CD4-positive, alpha-beta T cell (primary cell): Measurements from ENCODE around the gene DPAGT1. TPM values are rescaled to one million over a fixed set of nuclear protein-coding genes. Genes with fewer than 3 reads are reported as not detected.
A peak's percentile ranks its signal among the peaks of the same experiment; 100 is the strongest.

Source experiments
- ATAC-seq: fragments of 200-7000 bp; cut with Tn5 transposase; one replicate; pipeline ENCODE4 v1.10.0; 2022; ENCODE audit warnings: mild to moderate bottlenecking; ENCODE audit not compliant: poor library complexity
- CTCF ChIA-PET: fragments of 350-600 bp; sonication (Branson Sonifier 250); formaldehyde crosslinking; loops from one replicate; lab custom pipeline; 2021; ENCODE audit warnings: antibody characterized with exemption, inconsistent platforms; lab: Charles Lee
- POLR2A ChIA-PET: fragments of 350-600 bp; sonication (Branson Sonifier 250); formaldehyde crosslinking; loops from one replicate; lab custom pipeline; 2021; ENCODE audit warnings: antibody characterized with exemption, inconsistent platforms; lab: Charles Lee
- DNase-seq, 14 experiments: peaks; one replicate each; pipeline ENCODE4 v3.0.0-alpha.2; 2013 to 2020; ENCODE audit warnings: mixed read lengths in 2 of 14
- H3K27ac ChIP-seq, 2 donors: one replicate each; pipeline versions ENCODE4 v1.5.1 to v1.7.0; 2013; ENCODE audit warnings: low read length in 2 of 2, low read depth in 1 of 2, mild to moderate bottlenecking in 1 of 2
- H3K27me3 ChIP-seq, 2 experiments: 1 replicate in 1 of 2; 2 replicates in 1 of 2; pipeline versions ENCODE4 v1.6.1 to v1.7.0; 2013; ENCODE audit warnings: low read length in 2 of 2, control low read depth in 1 of 2, mild to moderate bottlenecking in 1 of 2, moderate library complexity in 1 of 2; ENCODE audit not compliant: insufficient read depth in 2 of 2, control insufficient read depth in 1 of 2
- H3K36me3 ChIP-seq: one replicate; pipeline ENCODE4 v1.6.1; 2013; ENCODE audit warnings: low read length, control low read depth; ENCODE audit not compliant: insufficient read depth
- H3K4me1 ChIP-seq: one replicate; pipeline ENCODE4 v1.6.1; 2013; ENCODE audit warnings: low read length, control low read depth; ENCODE audit not compliant: insufficient read depth
- H3K4me3 ChIP-seq: one replicate; pipeline ENCODE4 v1.5.1; 2013; ENCODE audit warnings: mild to moderate bottlenecking, low read length, moderate library complexity
- H3K9me3 ChIP-seq, 2 experiments: 1 replicate in 1 of 2; 2 replicates in 1 of 2; pipeline versions ENCODE4 v1.6.1 to v1.7.0; 2013; ENCODE audit warnings: low read length in 2 of 2, mild to moderate bottlenecking in 2 of 2, control low read depth in 1 of 2, moderate library complexity in 1 of 2; ENCODE audit not compliant: control insufficient read depth in 1 of 2, insufficient read depth in 1 of 2
- H3K27ac Mint-ChIP-seq: one replicate; pipeline ENCODE4 v1.8.0; 2020; ENCODE audit warnings: mixed read lengths
- H3K27me3 Mint-ChIP-seq: one replicate; pipeline ENCODE4 v1.8.0; 2021; ENCODE audit warnings: mixed read lengths
- H3K36me3 Mint-ChIP-seq: one replicate; pipeline ENCODE4 v1.8.0; 2021; ENCODE audit warnings: low read depth, mixed read lengths
- H3K4me1 Mint-ChIP-seq: one replicate; pipeline ENCODE4 v1.8.0; 2021; ENCODE audit warnings: low read depth, mixed read lengths
- H3K4me3 Mint-ChIP-seq: one replicate; pipeline ENCODE4 v1.8.0; 2020; ENCODE audit warnings: mild to moderate bottlenecking, mixed read lengths
- H3K9me3 Mint-ChIP-seq: one replicate; pipeline ENCODE4 v1.8.0; 2020; ENCODE audit warnings: mixed read lengths
- intact Hi-C, 2 experiments: fragments of 100-400 bp; cut with DNase I in 1 of 2; cut with micrococcal nuclease in 1 of 2; formaldehyde crosslinking; loops; one replicate each; pipeline versions ENCODE4 v1.15.1 to v1.9.0; 2023 to 2025; cut with DNase I, micrococcal nuclease
- total RNA-seq, 174 experiments: library from RNA in 2 of 174; stranded (reverse) in 2 of 174; gene quantifications; one replicate each; pipeline ENCODE4 v1.2.3 and lab custom pipeline; 2021 to 2026
- TF ChIP-seq, protein P1 (sequence below): fragments of 200-600 bp; IDR thresholded peaks from one replicate; pipeline ENCODE4 v1.8.0; 2022; ENCODE audit warnings: antibody characterized with exemption, mild to moderate bottlenecking

The DPAGT1 gene
- total RNA-seq, 2 experiments from 2014 or later, result 9.5 to 11.7 TPM

DNA sequence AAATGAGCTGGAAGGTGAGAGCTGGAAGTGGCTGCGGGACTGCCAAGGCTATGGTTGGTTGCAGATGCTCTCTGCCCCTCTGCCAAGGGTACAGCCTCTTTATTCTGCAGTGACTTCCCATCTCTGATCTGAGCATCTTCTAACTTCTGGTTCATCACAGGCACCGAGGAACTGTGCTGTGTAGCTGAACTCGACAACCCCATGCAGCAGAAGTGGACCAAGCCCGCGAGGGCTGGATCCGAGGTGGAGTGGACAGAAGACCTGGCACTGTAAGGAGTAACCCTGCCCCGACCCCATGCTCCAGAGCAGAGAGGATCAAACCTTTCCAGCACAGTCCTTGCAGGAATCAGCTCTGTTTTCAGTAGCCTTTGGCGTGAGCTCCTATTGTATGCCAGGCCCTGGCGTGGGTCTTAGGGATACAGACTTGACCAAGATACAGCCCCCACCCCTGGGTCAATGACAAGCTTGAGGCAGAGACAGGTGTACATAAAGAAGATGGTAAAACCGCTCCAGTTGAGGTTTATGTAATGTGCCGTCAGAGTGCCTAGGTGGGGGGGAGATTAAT, 9.8 kb upstream of the DPAGT1 start:
- intact Hi-C loops, result no loop called here
- Mint-ChIP-seq H3K4me1 (peaks cover 51% of the 10 kb centered on the region), H3K36me3 (peaks cover 66% of the 10 kb centered on the region), H3K4me3 (no peak overlapping the region), H3K9me3 (no peaks in the 10 kb centered on the region), H3K27ac (peak overlapping the region; percentile 35), H3K27me3 (no peaks in the 10 kb centered on the region)
- Histone ChIP-seq H3K4me1 (peaks cover 66% of the 10 kb centered on the region), H3K27ac (no peak overlapping the region), H3K4me3 (no peak overlapping the region), H3K27me3 (no peaks in the 10 kb centered on the region), H3K9me3 (no peaks in the 10 kb centered on the region), H3K36me3 (peaks cover 51% of the 10 kb centered on the region)
- TF ChIP-seq, protein P1, sequence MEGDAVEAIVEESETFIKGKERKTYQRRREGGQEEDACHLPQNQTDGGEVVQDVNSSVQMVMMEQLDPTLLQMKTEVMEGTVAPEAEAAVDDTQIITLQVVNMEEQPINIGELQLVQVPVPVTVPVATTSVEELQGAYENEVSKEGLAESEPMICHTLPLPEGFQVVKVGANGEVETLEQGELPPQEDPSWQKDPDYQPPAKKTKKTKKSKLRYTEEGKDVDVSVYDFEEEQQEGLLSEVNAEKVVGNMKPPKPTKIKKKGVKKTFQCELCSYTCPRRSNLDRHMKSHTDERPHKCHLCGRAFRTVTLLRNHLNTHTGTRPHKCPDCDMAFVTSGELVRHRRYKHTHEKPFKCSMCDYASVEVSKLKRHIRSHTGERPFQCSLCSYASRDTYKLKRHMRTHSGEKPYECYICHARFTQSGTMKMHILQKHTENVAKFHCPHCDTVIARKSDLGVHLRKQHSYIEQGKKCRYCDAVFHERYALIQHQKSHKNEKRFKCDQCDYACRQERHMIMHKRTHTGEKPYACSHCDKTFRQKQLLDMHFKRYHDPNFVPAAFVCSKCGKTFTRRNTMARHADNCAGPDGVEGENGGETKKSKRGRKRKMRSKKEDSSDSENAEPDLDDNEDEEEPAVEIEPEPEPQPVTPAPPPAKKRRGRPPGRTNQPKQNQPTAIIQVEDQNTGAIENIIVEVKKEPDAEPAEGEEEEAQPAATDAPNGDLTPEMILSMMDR, result no peak
- DNase-seq (no peak), ATAC-seq (no peak)
- ChIA-PET CTCF (interaction anchor here (1.1 kb wide), 1 partner anchor 12 kb away, joined by 3 read pairs; no protein-coding TSS in a partner anchor), POLR2A (interaction anchor here (1.1 to 3.0 kb wide), 3 partner anchors 9 to 93 kb away, joined by 3 to 13 read pairs (median 12); partner anchors contain the start of genes DPAGT1, HINFP and RPS25)

DNA sequence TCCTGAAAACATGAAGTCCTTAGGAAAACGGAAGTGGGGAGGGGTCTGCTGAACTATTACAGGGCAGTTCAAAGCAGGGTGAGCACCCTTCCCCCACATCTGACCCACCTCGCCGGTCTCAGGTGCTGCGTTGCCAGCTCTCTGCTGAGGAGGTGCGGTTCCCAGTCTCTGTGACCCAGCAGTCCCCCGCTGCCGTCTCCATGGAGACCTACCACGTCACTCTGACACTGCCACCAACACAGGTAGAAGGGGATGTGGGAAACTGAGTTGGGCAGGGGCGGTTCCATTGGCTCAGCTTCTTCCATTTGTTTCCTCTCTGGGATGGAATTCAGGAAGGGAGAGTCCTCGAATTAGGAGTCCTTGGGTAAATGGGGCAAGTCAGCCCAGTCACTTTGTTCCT, 8.8 kb upstream of the DPAGT1 start:
- H3K4me1 ChIP-seq, result peaks cover 59% of the 10 kb centered on the region
- no peak overlapping the region for H3K4me3 ChIP-seq
- H3K27ac ChIP-seq, result peak overlapping the region in 1 of 2 donors; percentile 34
- Mint-ChIP-seq H3K27ac (peak overlapping the region; percentile 32), H3K36me3 (peaks cover 60% of the 10 kb centered on the region), H3K27me3 (no peaks in the 10 kb centered on the region), H3K4me3 (peak overlapping the region; percentile 20), H3K9me3 (no peaks in the 10 kb centered on the region), H3K4me1 (peaks cover 45% of the 10 kb centered on the region)
- intact Hi-C loops, result no loop called here
- peaks cover 45% of the 10 kb centered on the region for H3K36me3 ChIP-seq
- no peaks in the 10 kb centered on the region for H3K9me3 ChIP-seq
- no peaks in the 10 kb centered on the region for H3K27me3 ChIP-seq
- POLR2A ChIA-PET, result interaction anchor here (3.0 kb wide), 1 partner anchor 10 kb away, joined by 12 read pairs; the partner anchor contains the start of gene HINFP
- TF ChIP-seq, protein P1, result no peak
- CTCF ChIA-PET, result no interaction called here
- ATAC-seq, result no peak
- no peak for DNase-seq

DNA sequence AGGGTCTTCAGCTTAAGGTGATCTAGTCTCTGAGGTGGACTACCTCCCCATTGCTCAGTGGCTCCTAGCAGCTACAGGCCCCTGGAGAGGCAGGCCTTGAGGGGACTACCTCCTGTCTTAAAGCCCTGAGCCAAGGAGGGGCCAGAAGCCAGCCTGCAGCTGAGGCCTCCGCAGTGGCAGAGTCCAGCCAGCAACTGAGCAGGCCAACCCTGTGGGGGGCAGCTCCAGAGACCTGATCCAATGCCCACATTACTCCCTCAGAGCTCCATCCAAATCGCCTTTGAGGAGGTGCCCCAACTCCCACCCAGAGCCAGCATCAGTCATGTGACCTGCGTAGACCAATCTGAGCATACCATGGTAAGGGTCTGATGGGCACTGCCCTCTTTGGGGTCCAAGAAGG, 8.2 kb upstream of the DPAGT1 start:
- ATAC-seq (no peak), DNase-seq (no peak)
- Mint-ChIP-seq H3K9me3 (no peaks in the 10 kb centered on the region), H3K4me3 (peak overlapping the region; percentile 81), H3K27ac (peak overlapping the region; percentile 82), H3K4me1 (peaks cover 41% of the 10 kb centered on the region), H3K27me3 (no peaks in the 10 kb centered on the region), H3K36me3 (peaks cover 56% of the 10 kb centered on the region)
- TF ChIP-seq, protein P1, result no peak
- Histone ChIP-seq H3K9me3 (no peaks in the 10 kb centered on the region), H3K27ac (peak overlapping the region in 1 of 2 donors; percentile 34), H3K4me3 (no peak overlapping the region), H3K27me3 (no peaks in the 10 kb centered on the region), H3K36me3 (peaks cover 45% of the 10 kb centered on the region), H3K4me1 (peaks cover 53% of the 10 kb centered on the region)
- intact Hi-C loops, result loop anchor here (2.0 to 10.0 kb wide), 3 partner anchors 13 to 535 kb away; partner anchors contain the start of gene ARCN1 (in 1 of the 2)
- ChIA-PET CTCF (no interaction called here), POLR2A (interaction anchor here (1.2 to 3.7 kb wide), 6 partner anchors 9 to 91 kb away, joined by 3 to 33 read pairs (median 10); partner anchors contain the start of genes HINFP, HMBS, RPS25 and TRAPPC4)
